Mesenchymal stem cell (in vitro differentiated cells and primary cell): ENCODE measurements around the gene CERK.

Source experiments
- DNase-seq: peaks from one replicate; pipeline ENCODE4 v3.0.0-alpha.2; 2013
- H2AFZ ChIP-seq: one replicate; pipeline ENCODE4 v1.6.1; 2013; ENCODE audit warnings: low read depth, mild to moderate bottlenecking, control low read depth, inconsistent platforms, low read length, moderate library complexity
- H2AK5ac ChIP-seq: 2 replicates; pipeline ENCODE4 v1.6.1; 2013; ENCODE audit warnings: low read length, moderate library complexity, mild to moderate bottlenecking, inconsistent platforms; ENCODE audit not compliant: severe bottlenecking
- H2BK120ac ChIP-seq: one replicate; pipeline ENCODE4 v1.6.1; 2013; ENCODE audit warnings: low read depth, mild to moderate bottlenecking, inconsistent platforms, low read length, moderate library complexity
- H2BK12ac ChIP-seq, 2 experiments: one replicate each; pipeline ENCODE4 v1.6.1; 2013; ENCODE audit warnings: inconsistent platforms in 2 of 2, low read length in 2 of 2, mild to moderate bottlenecking in 2 of 2, moderate library complexity in 2 of 2, control low read depth in 1 of 2
- H2BK15ac ChIP-seq: one replicate; pipeline ENCODE4 v1.6.1; 2013; ENCODE audit warnings: mild to moderate bottlenecking, low read depth, inconsistent platforms; ENCODE audit not compliant: poor library complexity, severe bottlenecking
- H2BK5ac ChIP-seq: 2 replicates; pipeline ENCODE4 v1.6.1; 2013; ENCODE audit warnings: low read depth, mild to moderate bottlenecking, low read length, control low read depth, inconsistent platforms; ENCODE audit not compliant: poor library complexity, severe bottlenecking
- H3K14ac ChIP-seq, 2 experiments: one replicate each; pipeline ENCODE4 v1.6.1; 2013; ENCODE audit warnings: inconsistent platforms in 2 of 2, low read length in 2 of 2, control low read depth in 1 of 2, mild to moderate bottlenecking in 1 of 2, moderate library complexity in 1 of 2
- H3K18ac ChIP-seq, 2 experiments: one replicate each; pipeline ENCODE4 v1.6.1; 2013; ENCODE audit warnings: inconsistent platforms in 2 of 2, low read length in 2 of 2, control low read depth in 1 of 2, low read depth in 1 of 2, mild to moderate bottlenecking in 1 of 2
- H3K23ac ChIP-seq, 2 experiments: one replicate each; pipeline ENCODE4 v1.6.1; 2013; ENCODE audit warnings: inconsistent platforms in 2 of 2, low read length in 2 of 2, mild to moderate bottlenecking in 2 of 2, moderate library complexity in 2 of 2, control low read depth in 1 of 2
- H3K27ac ChIP-seq: 2 replicates; pipeline ENCODE4 v1.5.1; 2013; ENCODE audit warnings: mild to moderate bottlenecking, moderate library complexity, low read length, control low read depth, inconsistent platforms; ENCODE audit not compliant: poor library complexity, severe bottlenecking
- H3K27me3 ChIP-seq, 2 experiments: 2 replicates each; pipeline versions ENCODE4 v1.6.1 to v1.7.0; 2013; ENCODE audit warnings: low read length in 2 of 2, mild to moderate bottlenecking in 2 of 2, moderate library complexity in 2 of 2, control low read depth in 1 of 2, inconsistent platforms in 1 of 2; ENCODE audit not compliant: control insufficient read depth in 1 of 2, insufficient read depth in 1 of 2
- H3K36me3 ChIP-seq, 2 experiments: 2 replicates each; pipeline versions ENCODE4 v1.6.1 to v1.7.0; 2013; ENCODE audit warnings: low read length in 2 of 2, control low read depth in 1 of 2, inconsistent platforms in 1 of 2, low read depth in 1 of 2, mild to moderate bottlenecking in 1 of 2; ENCODE audit not compliant: insufficient read depth in 2 of 2, control insufficient read depth in 1 of 2
- H3K4ac ChIP-seq, 2 experiments: one replicate each; pipeline ENCODE4 v1.6.1; 2013; ENCODE audit warnings: inconsistent platforms in 2 of 2, low read length in 2 of 2, mild to moderate bottlenecking in 2 of 2, moderate library complexity in 2 of 2, control low read depth in 1 of 2, low read depth in 1 of 2
- H3K4me1 ChIP-seq: 2 replicates; pipeline ENCODE4 v1.6.1; 2013; ENCODE audit warnings: low read depth, low read length, control low read depth; ENCODE audit not compliant: control insufficient read depth, insufficient read depth
- H3K4me2 ChIP-seq: 2 replicates; pipeline ENCODE4 v1.6.1; 2013; ENCODE audit warnings: low read length, mild to moderate bottlenecking, inconsistent platforms; ENCODE audit not compliant: poor library complexity, severe bottlenecking
- H3K4me3 ChIP-seq, 2 experiments: 2 replicates each; pipeline versions ENCODE4 v1.5.1 to v1.7.0; 2013; ENCODE audit warnings: low read length in 2 of 2, mild to moderate bottlenecking in 2 of 2, control low read depth in 1 of 2, low read depth in 1 of 2; ENCODE audit not compliant: insufficient read depth in 1 of 2
- H3K79me1 ChIP-seq: replicated peaks from 2 replicates; pipeline ENCODE4 v1.6.1; 2013; ENCODE audit warnings: mild to moderate bottlenecking, control low read depth, low read length, inconsistent platforms; ENCODE audit not compliant: poor library complexity, severe bottlenecking
- H3K9ac ChIP-seq: 2 replicates; pipeline ENCODE4 v1.7.0; 2013; ENCODE audit warnings: mild to moderate bottlenecking, low read length, moderate library complexity
- H3K9me3 ChIP-seq: 2 replicates; pipeline ENCODE4 v1.7.0; 2013; ENCODE audit warnings: mild to moderate bottlenecking, low read length; ENCODE audit not compliant: control insufficient read depth
- H4K8ac ChIP-seq: one replicate; pipeline ENCODE4 v1.6.1; 2013; ENCODE audit warnings: inconsistent platforms, mild to moderate bottlenecking, low read length, moderate library complexity
- H4K91ac ChIP-seq: one replicate; pipeline ENCODE4 v1.6.1; 2013; ENCODE audit warnings: mild to moderate bottlenecking, low read length, inconsistent platforms
- WGBS: methylation state at CpG from one replicate; pipeline ENCODE4 v1.1.7; 2013; ENCODE audit warnings: mixed read lengths; 5-methylcytosine and 5-hydroxymethylcytosine counted together

CERK gene

DNA sequence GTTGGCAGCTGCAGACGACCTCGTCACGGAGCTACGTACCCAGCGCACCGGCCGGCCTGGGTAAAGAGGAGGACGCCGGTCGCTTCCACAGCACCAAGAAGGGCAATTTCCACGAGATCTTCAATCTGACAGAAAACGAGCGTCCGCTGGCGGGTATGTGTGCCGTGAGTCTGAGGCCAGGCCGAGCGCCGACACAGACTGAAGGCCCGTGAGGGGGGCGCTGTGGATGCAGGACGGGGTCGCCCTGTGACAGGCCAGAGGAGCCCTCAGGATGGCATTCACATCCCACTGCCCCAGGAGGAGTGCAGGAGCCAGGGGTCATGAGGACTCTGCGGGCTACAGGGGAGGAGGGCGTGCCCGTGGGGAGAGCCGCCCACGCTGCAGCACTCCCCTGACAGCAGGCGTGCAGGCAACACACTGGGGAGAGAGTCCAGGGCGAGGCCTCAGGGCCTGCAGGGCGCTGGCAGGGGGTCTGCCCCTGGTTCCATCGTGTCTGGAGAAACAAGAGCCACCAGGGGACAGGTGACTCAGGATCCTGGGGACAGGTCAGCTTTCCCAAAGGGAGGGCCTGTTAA, 64.3 kb downstream of the CERK start:
- H3K23ac ChIP-seq: no peak overlapping the region
- 91% methylated on average over 32 of the region's 32 CpGs for WGBS

GRCh38 chr22:46673205-46673604, 64.8 kb downstream of the CERK start:
- H3K18ac ChIP-seq: no peak overlapping the region
- H2BK5ac ChIP-seq: no peak overlapping the region
- H2BK120ac ChIP-seq: no peak overlapping the region
- H3K4ac ChIP-seq: no peak overlapping the region
- H2AK5ac ChIP-seq: no peak overlapping the region
- no peak overlapping the region for H2BK12ac ChIP-seq
- H3K23ac ChIP-seq: no peak overlapping the region
- no peak for DNase-seq
- H3K14ac ChIP-seq: no peak overlapping the region
- 93% methylated on average over 10 of the region's 10 CpGs for WGBS
- H3K4me2 ChIP-seq: no peak overlapping the region
- peaks cover 12% of the 10 kb centered on the region for H3K4me1 ChIP-seq
- H4K91ac ChIP-seq: no peak overlapping the region
- H4K8ac ChIP-seq: no peak overlapping the region
- H2BK15ac ChIP-seq: no peak overlapping the region
- H3K4me3 ChIP-seq: no peak overlapping the region
- no peaks in the 10 kb centered on the region for H3K9me3 ChIP-seq
- H2AFZ ChIP-seq: no peak overlapping the region
- H3K79me1 ChIP-seq: peaks cover 3% of the 10 kb centered on the region
- no peaks in the 10 kb centered on the region for H3K27me3 ChIP-seq
- H3K36me3 ChIP-seq: peaks cover 36 to 79% of the 10 kb centered on the region in 2 experiments
- no peak overlapping the region for H3K27ac ChIP-seq
- H3K9ac ChIP-seq: no peak overlapping the region

More for the DNA sequence above, 64.3 kb downstream of the CERK start:
- no peak overlapping the region for H4K8ac ChIP-seq
- H2BK120ac ChIP-seq: no peak overlapping the region
- no peak overlapping the region for H3K18ac ChIP-seq
- H2BK12ac ChIP-seq: no peak overlapping the region
- no peak for DNase-seq
- H3K9me3 ChIP-seq: no peaks in the 10 kb centered on the region
- H3K27me3 ChIP-seq: no peaks in the 10 kb centered on the region
- H3K4me2 ChIP-seq: no peak overlapping the region
- peaks cover 14% of the 10 kb centered on the region for H3K4me1 ChIP-seq
- no peak overlapping the region for H3K9ac ChIP-seq
- H3K79me1 ChIP-seq: peaks cover 4% of the 10 kb centered on the region
- H3K27ac ChIP-seq: no peak overlapping the region
- H3K4me3 ChIP-seq: no peak overlapping the region
- H3K14ac ChIP-seq: no peak overlapping the region
- peaks cover 31 to 79% of the 10 kb centered on the region in 2 experiments for H3K36me3 ChIP-seq
- H2AFZ ChIP-seq: no peak overlapping the region
- no peak overlapping the region for H2AK5ac ChIP-seq
- no peak overlapping the region for H2BK5ac ChIP-seq
- H4K91ac ChIP-seq: peak overlapping the region; percentile 22
- H3K4ac ChIP-seq: no peak overlapping the region
- no peak overlapping the region for H2BK15ac ChIP-seq

GRCh38 chr22:46672731-46673130, 65.3 kb downstream of the CERK start:
- H3K4me3 ChIP-seq: no peak overlapping the region
- H3K23ac ChIP-seq: no peak overlapping the region
- no peak overlapping the region for H2BK15ac ChIP-seq
- H3K14ac ChIP-seq: no peak overlapping the region
- H2BK120ac ChIP-seq: no peak overlapping the region
- no peak overlapping the region for H3K18ac ChIP-seq
- H3K27me3 ChIP-seq: no peaks in the 10 kb centered on the region
- DNase-seq: no peak
- no peak overlapping the region for H3K4ac ChIP-seq
- no peak overlapping the region for H3K4me2 ChIP-seq
- H2AK5ac ChIP-seq: no peak overlapping the region
- WGBS: 99% methylated on average over 18 of the region's 18 CpGs
- no peak overlapping the region for H4K8ac ChIP-seq
- H2BK12ac ChIP-seq: no peak overlapping the region
- H3K9me3 ChIP-seq: no peaks in the 10 kb centered on the region
- H3K36me3 ChIP-seq: peaks cover 38 to 79% of the 10 kb centered on the region in 2 experiments
- H3K27ac ChIP-seq: no peak overlapping the region
- no peak overlapping the region for H2AFZ ChIP-seq
- no peak overlapping the region for H2BK5ac ChIP-seq
- H3K9ac ChIP-seq: no peak overlapping the region
- no peak overlapping the region for H4K91ac ChIP-seq
- peaks cover 2% of the 10 kb centered on the region for H3K79me1 ChIP-seq
- H3K4me1 ChIP-seq: peaks cover 12% of the 10 kb centered on the region

DNA sequence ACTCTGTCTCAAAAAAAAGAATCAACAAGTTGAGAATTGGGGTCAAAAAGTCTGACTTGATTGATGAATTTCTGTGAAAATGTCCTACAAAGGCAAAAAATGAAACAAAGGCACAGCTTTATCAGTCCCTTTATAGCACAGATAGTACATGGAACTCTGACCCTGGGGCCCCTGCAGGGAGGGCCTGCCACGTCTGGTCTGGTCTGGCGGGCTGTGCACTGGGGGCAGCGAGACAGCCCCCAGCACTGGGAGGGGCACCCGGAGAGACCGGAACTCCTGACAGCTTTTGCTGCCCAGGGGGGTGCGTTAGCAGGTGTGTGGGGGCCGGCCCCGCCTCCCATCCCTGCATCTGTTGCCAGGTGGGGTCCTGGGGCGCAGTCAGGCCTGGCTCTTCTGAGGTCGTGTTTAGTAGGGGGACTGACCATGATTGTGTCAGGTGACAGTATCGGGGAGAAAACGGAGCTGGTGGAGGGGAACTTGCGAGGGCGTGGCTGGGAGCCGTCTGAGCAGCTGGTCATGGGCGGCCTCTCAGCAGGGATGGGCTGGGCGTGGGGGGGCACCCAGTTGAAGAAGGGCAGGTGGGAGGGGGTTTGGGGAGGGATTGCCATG, 66.1 kb downstream of the CERK start:
- H2BK15ac ChIP-seq: no peak overlapping the region
- 90% methylated on average over 17 of the region's 17 CpGs for WGBS
- peaks cover 12% of the 10 kb centered on the region for H3K4me1 ChIP-seq
- no peak overlapping the region for H3K4ac ChIP-seq
- H3K18ac ChIP-seq: no peak overlapping the region
- no peak overlapping the region for H2BK12ac ChIP-seq
- H3K9me3 ChIP-seq: no peaks in the 10 kb centered on the region
- H3K9ac ChIP-seq: no peak overlapping the region
- H2AFZ ChIP-seq: no peak overlapping the region
- H3K4me3 ChIP-seq: no peak overlapping the region
- H2AK5ac ChIP-seq: no peak overlapping the region
- H4K8ac ChIP-seq: no peak overlapping the region
- H3K23ac ChIP-seq: no peak overlapping the region
- H3K14ac ChIP-seq: no peak overlapping the region
- no peak overlapping the region for H4K91ac ChIP-seq
- no peak overlapping the region for H3K27ac ChIP-seq
- peaks cover 1% of the 10 kb centered on the region for H3K79me1 ChIP-seq
- H3K4me2 ChIP-seq: no peak overlapping the region
- peaks cover 43 to 80% of the 10 kb centered on the region in 2 experiments for H3K36me3 ChIP-seq
- no peaks in the 10 kb centered on the region for H3K27me3 ChIP-seq
- H2BK120ac ChIP-seq: no peak overlapping the region
- H2BK5ac ChIP-seq: no peak overlapping the region
- DNase-seq: no peak
